HUES6 (cell line): ENCODE data around the gene FARP2.
A peak's percentile ranks its signal among the peaks of the same experiment; 100 is the strongest.

Experiments used
- H3K27ac ChIP-seq: 2 replicates; pipeline ENCODE4 v1.7.0; 2013; ENCODE audit warnings: low read depth, mild to moderate bottlenecking, low read length, inconsistent platforms
- H3K27me3 ChIP-seq: 2 replicates; pipeline ENCODE4 v1.6.1; 2013; ENCODE audit warnings: low read length; ENCODE audit not compliant: control insufficient read depth, insufficient read depth
- H3K36me3 ChIP-seq: 2 replicates; pipeline ENCODE4 v1.6.1; 2013; ENCODE audit warnings: low read length; ENCODE audit not compliant: control insufficient read depth, insufficient read depth
- H3K4me1 ChIP-seq: 2 replicates; pipeline ENCODE4 v1.6.1; 2013; ENCODE audit warnings: low read length; ENCODE audit not compliant: control insufficient read depth, insufficient read depth
- H3K4me3 ChIP-seq: 2 replicates; pipeline ENCODE4 v1.5.1; 2013; ENCODE audit warnings: low read depth, low read length
- H3K9ac ChIP-seq: one replicate; pipeline ENCODE4 v1.6.1; 2013; ENCODE audit warnings: mild to moderate bottlenecking, low read length
- H3K9me3 ChIP-seq: 2 replicates; pipeline ENCODE4 v1.6.1; 2013; ENCODE audit warnings: low read depth, low read length; ENCODE audit not compliant: control insufficient read depth, insufficient read depth

Gene FARP2

DNA sequence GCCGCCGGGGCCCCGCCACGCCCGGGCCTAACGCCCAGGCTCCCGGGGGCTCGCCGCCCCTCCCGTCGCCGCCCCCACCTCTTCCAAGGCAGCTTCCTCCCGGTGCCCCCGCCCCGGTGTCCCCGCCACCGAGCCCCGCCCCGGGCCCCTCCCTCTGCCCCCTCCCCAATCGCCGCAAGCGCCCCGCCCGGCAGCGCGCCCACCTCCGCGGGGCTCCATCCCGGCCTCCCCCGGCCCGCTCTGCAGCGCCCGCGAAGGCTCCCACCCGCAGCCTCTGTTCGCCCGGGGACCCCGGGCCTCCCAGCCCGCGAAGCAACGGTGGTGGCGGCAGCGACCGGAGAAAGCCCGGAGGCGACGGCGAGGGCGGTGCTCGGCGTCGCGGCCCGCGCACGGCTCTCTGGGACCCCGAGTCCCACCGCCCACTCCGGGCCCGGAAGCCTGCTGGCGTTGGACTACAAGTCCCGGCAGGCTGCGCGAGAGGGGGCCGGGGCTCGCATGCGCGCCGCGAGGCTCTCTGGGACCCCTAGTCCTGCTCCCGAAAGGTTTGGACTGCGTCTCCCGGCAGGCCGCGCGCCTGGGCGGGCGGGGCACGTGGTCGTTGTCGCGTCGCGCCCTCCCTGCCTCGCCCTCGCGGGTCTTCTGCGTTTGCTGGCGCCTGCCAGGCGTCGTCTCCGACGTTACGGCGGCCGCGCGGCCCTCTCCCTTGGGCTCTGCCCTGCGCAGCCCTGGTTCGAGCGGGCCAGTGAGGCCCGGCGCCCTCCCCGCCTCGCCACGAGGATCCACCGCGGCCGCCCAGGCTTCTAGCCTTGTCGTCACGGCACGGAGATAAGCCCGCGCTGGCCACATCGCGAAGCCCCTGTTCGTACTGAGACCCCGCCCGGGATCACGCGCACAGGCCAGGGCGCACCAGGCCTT lies 152.4 kb downstream of the FARP2 start, which contains the start of gene STK25:
TSS of gene STK25 (minus strand) at position 345 of the 915 bp plus-strand sequence. CDS start 549 bp downstream, outside the sequence.
- H3K9ac ChIP-seq = peak within 1 kb of the TSS; percentile 90
- peak within 1 kb of the TSS; percentile 79; the same call in 1 of the 2 replicates for H3K27ac ChIP-seq
- H3K36me3 ChIP-seq = peaks cover 21% of the 10 kb centered on the region
- H3K9me3 ChIP-seq = no peaks in the 10 kb centered on the region
- H3K4me1 ChIP-seq = peaks cover 21% of the 10 kb centered on the region
- peak within 1 kb of the TSS; percentile 97 for H3K4me3 ChIP-seq
- H3K27me3 ChIP-seq = peaks cover 7% of the 10 kb centered on the region

DNA sequence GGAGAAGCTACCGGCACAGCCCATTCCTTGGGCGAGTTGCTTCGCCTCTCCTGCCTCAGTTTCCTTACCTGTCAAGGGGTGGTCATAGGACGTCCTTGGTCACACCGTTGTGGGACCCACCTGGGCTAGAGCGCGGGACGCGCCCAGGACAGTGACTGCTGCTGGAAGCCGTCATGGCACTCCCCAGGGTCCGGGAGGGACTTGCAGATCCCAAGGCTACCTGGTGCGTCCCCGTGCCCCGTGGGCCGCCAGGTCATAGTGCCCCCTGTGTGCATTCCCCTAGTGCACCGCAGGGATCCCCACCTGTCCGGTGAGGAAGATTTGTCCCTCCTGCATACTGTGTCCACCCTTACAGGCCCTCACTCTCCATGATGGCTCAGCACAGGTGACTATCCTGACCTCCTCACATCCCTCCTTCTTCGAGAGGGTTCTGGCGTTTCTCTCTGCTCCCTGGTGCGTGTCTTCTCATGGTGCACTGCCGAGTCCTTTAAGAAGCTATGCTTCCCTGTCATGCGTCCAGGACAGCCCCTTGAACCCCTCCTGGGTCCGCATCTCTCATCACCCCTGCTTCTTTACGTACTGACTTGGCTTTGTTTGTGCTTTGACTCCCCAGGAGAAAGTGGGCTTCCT lies 153.2 kb downstream of the FARP2 start:
- Histone ChIP-seq H3K27ac (peak overlapping the region; percentile 64; the same call in 1 of the 2 replicates), H3K27me3 (peaks cover 7% of the 10 kb centered on the region), H3K9me3 (no peaks in the 10 kb centered on the region), H3K36me3 (peaks cover 13% of the 10 kb centered on the region), H3K9ac (peak overlapping the region; percentile 80), H3K4me1 (peaks cover 21% of the 10 kb centered on the region), H3K4me3 (peak overlapping the region; percentile 97)

DNA sequence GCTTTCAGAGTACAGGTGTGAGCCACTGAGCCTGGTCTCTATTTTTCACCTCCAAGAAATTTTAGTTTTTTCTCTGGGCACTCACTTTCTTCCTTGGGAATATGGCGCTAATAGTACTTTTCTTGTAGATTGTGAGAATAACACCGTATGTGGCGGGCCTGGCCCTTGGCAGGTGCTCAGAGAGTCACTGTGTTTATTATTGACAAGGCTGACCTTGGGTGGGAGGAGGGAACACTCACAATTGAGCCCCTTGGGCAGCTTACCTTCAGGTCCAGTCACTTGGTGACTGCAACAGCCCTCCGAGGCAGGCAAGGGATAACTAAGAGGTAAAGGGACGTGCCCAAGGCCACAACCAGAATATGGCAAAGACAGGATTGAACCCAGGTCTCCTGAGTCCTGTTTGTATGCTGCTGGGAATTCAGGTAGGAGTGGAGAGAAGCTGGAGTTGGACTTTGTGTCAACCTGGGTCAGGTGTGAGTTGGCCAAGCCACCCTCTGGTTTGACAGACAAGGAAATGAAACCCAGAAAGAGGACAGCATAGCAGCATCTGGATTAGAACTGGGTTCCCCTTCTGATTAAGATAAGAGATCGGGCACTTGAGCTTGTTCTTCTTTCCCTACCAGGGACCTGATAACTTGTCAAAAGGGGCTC lies 155.1 kb downstream of the FARP2 start:
- Histone ChIP-seq H3K27me3 (peaks cover 7% of the 10 kb centered on the region), H3K27ac (no peak overlapping the region), H3K4me3 (no peak overlapping the region), H3K4me1 (peaks cover 9% of the 10 kb centered on the region), H3K9ac (no peak overlapping the region), H3K36me3 (peaks cover 6% of the 10 kb centered on the region), H3K9me3 (no peaks in the 10 kb centered on the region)

DNA sequence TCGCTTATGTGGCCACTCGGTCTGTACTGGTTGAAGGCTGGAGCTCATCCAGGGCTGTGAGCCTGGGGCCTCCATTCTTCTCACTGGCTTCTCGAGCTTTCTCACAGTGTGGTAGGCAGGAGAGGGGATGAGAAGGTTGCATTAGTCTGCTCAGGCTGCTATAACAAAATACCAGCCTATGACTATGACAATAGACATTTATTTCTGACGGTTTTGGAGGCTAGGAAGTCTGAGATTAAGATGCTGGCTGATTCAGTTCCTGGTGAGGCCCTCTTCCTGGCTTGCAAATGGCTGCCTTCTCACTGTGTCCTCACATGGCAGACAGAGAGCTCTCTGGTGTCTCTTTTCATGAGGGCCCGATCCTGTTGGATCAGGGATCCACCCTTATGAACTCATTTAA lies 158.5 kb downstream of the FARP2 start:
- Histone ChIP-seq H3K4me1 (peaks cover 1% of the 10 kb centered on the region), H3K27ac (no peak overlapping the region), H3K4me3 (no peak overlapping the region), H3K9ac (no peak overlapping the region), H3K9me3 (no peaks in the 10 kb centered on the region), H3K36me3 (peaks cover 6% of the 10 kb centered on the region), H3K27me3 (peaks cover under 1% of the 10 kb centered on the region)

DNA sequence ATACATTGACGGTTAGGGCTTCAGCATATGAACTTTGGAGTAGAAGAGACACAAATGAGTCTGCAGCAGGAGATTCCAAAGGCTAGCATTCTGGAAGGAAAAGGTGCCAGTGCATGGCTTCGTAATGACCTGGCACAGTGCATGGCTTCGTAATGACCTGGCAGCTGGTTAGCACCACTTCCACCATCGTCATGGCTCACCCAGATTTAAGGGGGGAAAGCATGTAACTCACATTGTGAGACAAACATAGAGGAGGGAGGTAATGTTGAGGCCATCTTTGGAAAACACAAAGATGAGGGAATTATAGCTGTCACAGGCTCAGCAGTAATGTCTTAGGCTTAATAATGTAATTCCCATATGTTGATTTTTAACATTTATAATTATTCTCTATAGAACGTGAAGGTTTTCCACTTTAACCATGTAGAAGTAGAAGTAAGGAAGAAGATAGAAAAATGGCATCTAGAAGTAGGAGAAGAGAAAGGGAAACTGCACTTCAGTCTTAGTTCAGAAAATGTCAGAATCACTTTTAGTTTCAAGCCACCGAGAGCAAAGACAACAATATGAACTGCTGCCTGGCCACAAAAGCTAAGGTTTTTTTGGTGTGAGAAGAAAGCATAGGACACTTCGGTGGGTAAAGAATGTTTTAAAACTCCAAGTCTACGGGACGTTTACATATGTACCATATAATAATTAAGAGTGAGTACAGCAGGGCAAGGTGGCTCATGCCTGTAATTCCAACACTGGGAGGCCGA lies 159.1 kb downstream of the FARP2 start:
- no peaks in the 10 kb centered on the region for H3K9me3 ChIP-seq
- H3K4me3 ChIP-seq = no peak overlapping the region
- H3K27ac ChIP-seq = no peak overlapping the region
- H3K4me1 ChIP-seq = no peaks in the 10 kb centered on the region
- H3K27me3 ChIP-seq = no peaks in the 10 kb centered on the region
- no peak overlapping the region for H3K9ac ChIP-seq
- peaks cover 6% of the 10 kb centered on the region for H3K36me3 ChIP-seq

DNA sequence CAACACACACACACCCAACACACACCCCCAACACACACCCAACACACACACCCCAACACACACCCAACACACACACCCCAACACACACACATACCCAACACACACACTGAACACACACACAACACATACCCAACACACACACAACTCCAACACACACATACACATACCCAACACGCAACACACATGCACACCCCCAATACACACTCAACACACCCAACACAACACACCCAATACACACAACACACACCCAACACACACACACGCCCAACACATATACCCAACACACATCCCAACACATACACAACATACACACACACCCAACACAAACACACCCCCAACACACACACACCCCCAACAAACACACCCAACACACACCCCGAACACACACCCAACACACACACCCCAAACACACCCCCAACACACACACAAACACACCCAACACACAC lies 160.5 kb downstream of the FARP2 start:
- peaks cover 5% of the 10 kb centered on the region for H3K36me3 ChIP-seq
- no peaks in the 10 kb centered on the region for H3K4me1 ChIP-seq
- no peak overlapping the region for H3K9ac ChIP-seq
- no peak overlapping the region for H3K4me3 ChIP-seq
- H3K27ac ChIP-seq = no peak overlapping the region
- no peaks in the 10 kb centered on the region for H3K9me3 ChIP-seq
- H3K27me3 ChIP-seq = no peaks in the 10 kb centered on the region

DNA sequence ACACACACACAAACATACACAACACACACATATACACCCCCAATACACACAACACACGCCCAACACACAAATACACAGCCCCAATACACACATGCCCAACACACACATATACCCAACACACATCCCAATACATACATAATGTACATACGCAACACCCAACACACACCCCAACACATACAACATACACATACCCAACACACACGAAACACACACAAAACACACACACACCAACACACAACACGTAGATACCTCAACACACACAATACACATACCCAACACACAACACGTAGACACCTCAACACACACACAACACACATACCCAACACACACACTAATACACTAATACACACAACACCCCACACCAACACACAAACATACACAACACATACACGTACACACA lies 161.2 kb downstream of the FARP2 start:
- Histone ChIP-seq H3K4me3 (no peak overlapping the region), H3K4me1 (no peaks in the 10 kb centered on the region)

DNA sequence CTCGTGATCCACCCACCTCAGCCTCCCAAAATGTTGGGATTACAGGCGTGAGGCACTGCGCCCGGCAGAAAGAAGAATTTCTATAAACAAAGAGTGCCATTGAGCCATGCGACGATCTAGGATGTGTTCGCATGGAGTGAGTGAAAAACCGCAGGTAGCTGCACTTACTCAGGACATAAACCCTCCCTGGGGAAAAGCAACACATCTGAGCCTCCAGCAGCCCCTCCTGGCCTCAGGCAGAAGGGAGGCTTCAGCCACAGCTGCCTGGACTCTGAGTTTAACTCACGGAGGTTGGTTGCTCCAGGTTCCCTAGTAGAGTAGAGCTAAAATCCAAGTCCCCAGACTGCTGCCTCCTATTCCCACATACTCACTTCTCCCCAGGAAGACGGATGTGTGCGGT lies 163.6 kb downstream of the FARP2 start:
- H3K4me1 ChIP-seq = no peaks in the 10 kb centered on the region
- no peak overlapping the region for H3K4me3 ChIP-seq
- no peaks in the 10 kb centered on the region for H3K27me3 ChIP-seq
- no peak overlapping the region for H3K9ac ChIP-seq
- no peak overlapping the region for H3K27ac ChIP-seq
- H3K9me3 ChIP-seq = peaks cover 4% of the 10 kb centered on the region; the same call in 1 of the 2 replicates
- H3K36me3 ChIP-seq = no peaks in the 10 kb centered on the region

More for the DNA sequence above, 161.2 kb downstream of the FARP2 start:
- H3K9me3 ChIP-seq = no peaks in the 10 kb centered on the region
- H3K36me3 ChIP-seq = no peaks in the 10 kb centered on the region
- H3K27ac ChIP-seq = no peak overlapping the region
- no peaks in the 10 kb centered on the region for H3K27me3 ChIP-seq
- no peak overlapping the region for H3K9ac ChIP-seq

DNA sequence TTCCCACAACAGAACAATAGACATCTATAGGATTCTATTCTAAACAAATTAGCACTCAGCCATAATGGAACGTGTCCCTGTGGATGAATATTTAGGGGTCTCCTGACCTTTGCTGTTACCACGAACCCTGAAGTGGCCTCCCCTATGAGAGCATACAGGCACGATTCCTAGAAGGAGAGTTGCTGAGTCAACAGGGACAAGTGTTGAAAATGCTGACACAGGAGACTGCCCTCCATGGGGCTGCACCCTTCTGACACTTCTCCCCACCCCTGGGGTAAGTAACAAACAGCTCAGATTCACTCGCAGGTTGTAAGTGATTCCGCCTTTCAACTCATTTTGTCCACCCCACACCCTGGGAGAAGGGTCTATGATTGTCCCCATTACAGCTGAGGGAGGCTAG lies 166.4 kb downstream of the FARP2 start:
- Histone ChIP-seq H3K27me3 (no peaks in the 10 kb centered on the region), H3K4me3 (no peak overlapping the region), H3K9ac (no peak overlapping the region), H3K27ac (no peak overlapping the region), H3K36me3 (no peaks in the 10 kb centered on the region), H3K9me3 (peaks cover 16% of the 10 kb centered on the region; the same call in 1 of the 2 replicates), H3K4me1 (no peaks in the 10 kb centered on the region)
